IPS-18a (cell line): Measurements from ENCODE around the gene PAIP1.
"Not testable (repeated sequence)": the region's sequence is repeated elsewhere in the genome, so short reads cannot be mapped to it uniquely, and the experiment has no call there.

Experiments used
- H3K27ac ChIP-seq: one replicate; pipeline ENCODE4 v1.5.1; 2013; ENCODE audit warnings: low read length
- H3K27me3 ChIP-seq: one replicate; pipeline ENCODE4 v1.6.1; 2013; ENCODE audit warnings: mild to moderate bottlenecking, low read length; ENCODE audit not compliant: control insufficient read depth, insufficient read depth
- H3K36me3 ChIP-seq: one replicate; pipeline ENCODE4 v1.6.1; 2013; ENCODE audit warnings: low read depth, low read length; ENCODE audit not compliant: control insufficient read depth
- H3K4me1 ChIP-seq: one replicate; pipeline ENCODE4 v1.6.1; 2013; ENCODE audit warnings: low read depth, low read length; ENCODE audit not compliant: control insufficient read depth
- H3K4me3 ChIP-seq: one replicate; pipeline ENCODE4 v1.5.1; 2013; ENCODE audit warnings: low read length
- H3K9ac ChIP-seq: one replicate; pipeline ENCODE4 v1.6.1; 2013; ENCODE audit warnings: mild to moderate bottlenecking, low read length, moderate library complexity
- H3K9me3 ChIP-seq: one replicate; pipeline ENCODE4 v1.6.1; 2013; ENCODE audit warnings: low read depth, low read length; ENCODE audit not compliant: control insufficient read depth

Gene PAIP1

GRCh38 chr5:43556857-43557542, at the start of gene PAIP1:
Gene PAIP1 (minus strand): TSS chr5:43557077. CDS start chr5:43556846, 231 bp downstream.
- H3K4me3 ChIP-seq: peak within 1 kb of the TSS; percentile 100
- H3K9ac ChIP-seq: peak within 1 kb of the TSS; percentile 100
- peak within 1 kb of the TSS; percentile 98 for H3K27ac ChIP-seq
- H3K4me1 ChIP-seq: peaks cover 5% of the 10 kb centered on the region
- H3K27me3 ChIP-seq: no peaks in the 10 kb centered on the region
- no peaks in the 10 kb centered on the region for H3K9me3 ChIP-seq
- H3K36me3 ChIP-seq: peaks cover 36% of the 10 kb centered on the region

- peaks cover 13% of the 10 kb centered on the region for H3K27me3 ChIP-seq
- H3K4me1 ChIP-seq: peaks cover 9% of the 10 kb centered on the region
- no peak overlapping the region for H3K27ac ChIP-seq
- H3K4me3 ChIP-seq: no peak overlapping the region
- no peaks in the 10 kb centered on the region for H3K36me3 ChIP-seq
- no peak overlapping the region for H3K9ac ChIP-seq
- H3K9me3 ChIP-seq: no peaks in the 10 kb centered on the region
Observed at GRCh38 chr5:43606351-43606750, 49.5 kb upstream of the PAIP1 start.

- Histone ChIP-seq H3K27ac (no peak overlapping the region), H3K9me3 (no peaks in the 10 kb centered on the region), H3K4me3 (no peak overlapping the region), H3K9ac (no peak overlapping the region), H3K36me3 (no peaks in the 10 kb centered on the region), H3K27me3 (peaks cover 13% of the 10 kb centered on the region), H3K4me1 (peaks cover 12% of the 10 kb centered on the region)
Observed at GRCh38 chr5:43604699-43605098, 47.8 kb upstream of the PAIP1 start.

GRCh38 chr5:43603344-43604217, 46.7 kb upstream of the PAIP1 start:
- Histone ChIP-seq H3K27ac (no peak overlapping the region), H3K9me3 (no peaks in the 10 kb centered on the region), H3K4me3 (peak overlapping the region; percentile 90), H3K27me3 (peaks cover 13% of the 10 kb centered on the region), H3K4me1 (peaks cover 15% of the 10 kb centered on the region), H3K9ac (peak overlapping the region; percentile 89), H3K36me3 (no peaks in the 10 kb centered on the region)

- H3K9ac ChIP-seq: peak within 1 kb of the TSS; percentile 89
- H3K4me1 ChIP-seq: peaks cover 15% of the 10 kb centered on the region
- H3K36me3 ChIP-seq: no peaks in the 10 kb centered on the region
- H3K4me3 ChIP-seq: peak within 1 kb of the TSS; percentile 90
- peak within 1 kb of the TSS; percentile 74 for H3K27ac ChIP-seq
- no peaks in the 10 kb centered on the region for H3K9me3 ChIP-seq
- peaks cover 13% of the 10 kb centered on the region for H3K27me3 ChIP-seq
Observed at GRCh38 chr5:43602461-43603343, 45.8 kb upstream of the PAIP1 start, which contains the start of gene NNT. Gene NNT (plus strand): TSS chr5:43603180. CDS start chr5:43609196, 6,016 bp downstream.

- H3K27ac ChIP-seq: no peak overlapping the region
- peak overlapping the region; percentile 90 for H3K4me3 ChIP-seq
Observed at GRCh38 chr5:43601454-43602260, 44.8 kb upstream of the PAIP1 start.

GRCh38 chr5:43598927-43599326, 42.0 kb upstream of the PAIP1 start:
- H3K4me1 ChIP-seq: peaks cover 15% of the 10 kb centered on the region
- H3K36me3 ChIP-seq, H3K27ac ChIP-seq, H3K4me3 ChIP-seq, H3K9me3 ChIP-seq, H3K9ac ChIP-seq, H3K27me3 ChIP-seq: not testable (repeated sequence)

More at GRCh38 chr5:43601454-43602260, 44.8 kb upstream of the PAIP1 start:
- no peaks in the 10 kb centered on the region for H3K9me3 ChIP-seq
- peaks cover 15% of the 10 kb centered on the region for H3K4me1 ChIP-seq
- peak overlapping the region; percentile 89 for H3K9ac ChIP-seq
- H3K36me3 ChIP-seq: no peaks in the 10 kb centered on the region
- H3K27me3 ChIP-seq: peaks cover 13% of the 10 kb centered on the region

- H3K36me3 ChIP-seq: no peaks in the 10 kb centered on the region
- H3K27ac ChIP-seq: no peak overlapping the region
- H3K9ac ChIP-seq: no peak overlapping the region
- H3K9me3 ChIP-seq: no peaks in the 10 kb centered on the region
- H3K4me3 ChIP-seq: no peak overlapping the region
- H3K4me1 ChIP-seq: no peaks in the 10 kb centered on the region
- H3K27me3 ChIP-seq: no peaks in the 10 kb centered on the region
Observed at GRCh38 chr5:43592363-43592762, 35.5 kb upstream of the PAIP1 start.

GRCh38 chr5:43590700-43591099, 33.8 kb upstream of the PAIP1 start:
- H3K4me3 ChIP-seq: no peak overlapping the region
- H3K27me3 ChIP-seq: no peaks in the 10 kb centered on the region
- no peaks in the 10 kb centered on the region for H3K9me3 ChIP-seq
- H3K36me3 ChIP-seq: no peaks in the 10 kb centered on the region
- H3K9ac ChIP-seq: no peak overlapping the region
- H3K4me1 ChIP-seq: no peaks in the 10 kb centered on the region
- H3K27ac ChIP-seq: no peak overlapping the region

GRCh38 chr5:43589310-43589709, 32.4 kb upstream of the PAIP1 start:
- no peak overlapping the region for H3K4me3 ChIP-seq
- no peaks in the 10 kb centered on the region for H3K27me3 ChIP-seq
- no peaks in the 10 kb centered on the region for H3K4me1 ChIP-seq
- H3K9ac ChIP-seq: no peak overlapping the region
- H3K27ac ChIP-seq: no peak overlapping the region
- H3K36me3 ChIP-seq: no peaks in the 10 kb centered on the region
- no peaks in the 10 kb centered on the region for H3K9me3 ChIP-seq
